ENCODE results near the gene APC2.
"Not testable (repeated sequence)": the region's sequence is repeated elsewhere in the genome, so short reads cannot be mapped to it uniquely, and the experiment has no call there.

Gene APC2

GRCh38 chr19:1497578-1498235 is 47.8 kb downstream of the APC2 start:
- no peak for DNase-seq

- not testable (repeated sequence) for DNase-seq
These were observed 49.3 kb downstream of the APC2 start for GRCh38 chr19:1499231-1499630.

- no peak for DNase-seq
These were observed 51.3 kb downstream of the APC2 start for GRCh38 chr19:1501200-1501595.

- no peak for DNase-seq
These were observed 52.6 kb downstream of the APC2 start for GRCh38 chr19:1502433-1503088.

GRCh38 chr19:1503089-1503924 is 53.4 kb downstream of the APC2 start:
- DNase-seq: peak; percentile 73 to 89 (median 78)

- DNase-seq: no peak
These were observed 54.2 kb downstream of the APC2 start for GRCh38 chr19:1503925-1504773.

- no peak for DNase-seq
These were observed 55.1 kb downstream of the APC2 start for GRCh38 chr19:1505012-1505411.

- DNase-seq: no peak
These were observed 56.3 kb downstream of the APC2 start for GRCh38 chr19:1505991-1506881.

GRCh38 chr19:1507192-1507660 is 57.3 kb downstream of the APC2 start:
- DNase-seq: no peak

- DNase-seq: peak; percentile 91 to 93 (median 91)
These were observed 58.0 kb downstream of the APC2 start for GRCh38 chr19:1507763-1508506.

- no peak for DNase-seq
These were observed 58.6 kb downstream of the APC2 start for GRCh38 chr19:1508507-1508856.

GRCh38 chr19:1509602-1510441 is 59.9 kb downstream of the APC2 start:
- DNase-seq: no peak

GRCh38 chr19:1510442-1510806 is 60.5 kb downstream of the APC2 start:
- DNase-seq: no peak

GRCh38 chr19:1510807-1511206 is 60.9 kb downstream of the APC2 start:
- no peak for DNase-seq

- no peak for DNase-seq
These were observed 61.7 kb downstream of the APC2 start for GRCh38 chr19:1511318-1512317.

- peak; percentile 52 to 85 (median 65) for DNase-seq
These were observed 63.0 kb downstream of the APC2 start, which contains the start of gene ADAMTSL5 for GRCh38 chr19:1512671-1513498. Gene ADAMTSL5 (minus strand): TSS chr19:1513019. CDS start chr19:1510943, 2,076 bp downstream.

Data from suppressor macrophage (primary cell).